ENCODE results near the gene NDFIP2. TPM values are rescaled to one million over a fixed set of nuclear protein-coding genes. Genes with fewer than 3 reads are reported as not detected.

The NDFIP2 gene
- polyA plus RNA-seq, 1 donor (not counting 4 experiments of a cell fraction or from before 2014, with no cell fraction given) = 244 TPM

- no peak overlapping the region for H3K27ac ChIP-seq (ENCODE audit: control insufficient read depth, insufficient read depth, low read length)
- no peak for FAIRE-seq
- H3K79me2 ChIP-seq (ENCODE audit: control insufficient read depth, insufficient read depth, low read length) = peaks cover 98% of the 10 kb centered on the region
- no peaks in the 10 kb centered on the region for H3K27me3 ChIP-seq (ENCODE audit: control insufficient read depth, extremely low read depth, insufficient read depth, low read length)
- no peak for DNase-seq (ENCODE audit: low read depth, low spot score)
- H3K9me3 ChIP-seq (ENCODE audit: control insufficient read depth, low read depth, low read length) = no peaks in the 10 kb centered on the region
- H3K4me1 ChIP-seq (ENCODE audit: control insufficient read depth, extremely low read depth, insufficient read depth, low read length) = peaks cover 32% of the 10 kb centered on the region
- no peak overlapping the region for H3K4me3 ChIP-seq (ENCODE audit: control insufficient read depth in 2 of 3, extremely low read depth in 1 of 3, insufficient read depth in 2 of 3, low read depth in 1 of 3, low read length in 3 of 3)
- no peak overlapping the region for H3K4me2 ChIP-seq (ENCODE audit: control insufficient read depth, extremely low read depth, insufficient read depth, low read depth, low read length)
- no peak for TF ChIP-seq EZH2 (IDR thresholded peaks at IDR 0.05; ENCODE audit: low read length)
- TF ChIP-seq, protein P1, sequence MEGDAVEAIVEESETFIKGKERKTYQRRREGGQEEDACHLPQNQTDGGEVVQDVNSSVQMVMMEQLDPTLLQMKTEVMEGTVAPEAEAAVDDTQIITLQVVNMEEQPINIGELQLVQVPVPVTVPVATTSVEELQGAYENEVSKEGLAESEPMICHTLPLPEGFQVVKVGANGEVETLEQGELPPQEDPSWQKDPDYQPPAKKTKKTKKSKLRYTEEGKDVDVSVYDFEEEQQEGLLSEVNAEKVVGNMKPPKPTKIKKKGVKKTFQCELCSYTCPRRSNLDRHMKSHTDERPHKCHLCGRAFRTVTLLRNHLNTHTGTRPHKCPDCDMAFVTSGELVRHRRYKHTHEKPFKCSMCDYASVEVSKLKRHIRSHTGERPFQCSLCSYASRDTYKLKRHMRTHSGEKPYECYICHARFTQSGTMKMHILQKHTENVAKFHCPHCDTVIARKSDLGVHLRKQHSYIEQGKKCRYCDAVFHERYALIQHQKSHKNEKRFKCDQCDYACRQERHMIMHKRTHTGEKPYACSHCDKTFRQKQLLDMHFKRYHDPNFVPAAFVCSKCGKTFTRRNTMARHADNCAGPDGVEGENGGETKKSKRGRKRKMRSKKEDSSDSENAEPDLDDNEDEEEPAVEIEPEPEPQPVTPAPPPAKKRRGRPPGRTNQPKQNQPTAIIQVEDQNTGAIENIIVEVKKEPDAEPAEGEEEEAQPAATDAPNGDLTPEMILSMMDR (optimal IDR thresholded peaks at IDR 0.05 in 1 of 3, IDR thresholded peaks at IDR 0.05 in 1 of 3, conservative IDR thresholded peaks at IDR 0.05 in 1 of 3; ENCODE audit: extremely low read depth in 1 of 3, insufficient read depth in 2 of 3, low read length in 3 of 3) = no peak
- dilution Hi-C loops (cut with MboI; ENCODE audit: extremely low pct_ligation_motif_present, low sequenced_read_pairs) = no loop called here
- no peaks in the 10 kb centered on the region for H3K9me1 ChIP-seq (ENCODE audit: control insufficient read depth, extremely low read depth, insufficient read depth, low read length)
- H3K9ac ChIP-seq (ENCODE audit: control insufficient read depth, extremely low read depth, insufficient read depth, low read length) = no peak overlapping the region
- H2AFZ ChIP-seq (ENCODE audit: control insufficient read depth, low read length) = no peak overlapping the region
- H3K36me3 ChIP-seq (ENCODE audit: control insufficient read depth in 2 of 2, extremely low read depth in 1 of 2, insufficient read depth in 2 of 2, low read length in 2 of 2) = peaks cover 9 to 24% of the 10 kb centered on the region in 2 experiments
- peaks cover 8% of the 10 kb centered on the region for H4K20me1 ChIP-seq (ENCODE audit: control insufficient read depth, extremely low read depth, insufficient read depth, low read length)
These were observed 47.8 kb downstream of the NDFIP2 start for GRCh38 chr13:79528759-79529191.

DNA sequence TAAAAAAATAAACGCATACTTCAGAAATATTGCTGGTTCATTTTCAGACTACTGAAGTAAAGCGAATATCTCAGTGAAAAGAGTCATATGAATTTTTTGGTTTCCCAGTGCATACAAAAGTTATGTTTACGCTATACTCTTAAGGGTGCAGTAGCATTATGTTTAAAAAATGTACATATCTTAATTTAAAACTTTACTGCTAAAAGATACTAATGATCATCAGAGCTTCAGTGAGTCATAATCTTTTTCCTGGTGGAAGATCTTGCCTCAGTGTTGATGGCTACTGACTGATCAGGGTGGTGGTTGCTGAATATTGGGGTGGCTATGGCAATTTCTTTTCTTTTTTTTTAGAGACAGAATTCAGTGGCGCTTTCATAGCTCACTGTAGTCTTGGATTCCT lies 48.9 kb downstream of the NDFIP2 start:
- Histone ChIP-seq H3K36me3 (ENCODE audit: control insufficient read depth in 2 of 2, extremely low read depth in 1 of 2, insufficient read depth in 2 of 2, low read length in 2 of 2) (peaks cover 8 to 22% of the 10 kb centered on the region in 2 experiments), H3K27me3 (ENCODE audit: control insufficient read depth, extremely low read depth, insufficient read depth, low read length) (no peaks in the 10 kb centered on the region), H3K4me1 (ENCODE audit: control insufficient read depth, extremely low read depth, insufficient read depth, low read length) (peaks cover 26% of the 10 kb centered on the region), H3K9me3 (ENCODE audit: control insufficient read depth, low read depth, low read length) (no peaks in the 10 kb centered on the region), H3K27ac (ENCODE audit: control insufficient read depth, insufficient read depth, low read length) (no peak overlapping the region), H3K79me2 (ENCODE audit: control insufficient read depth, insufficient read depth, low read length) (peaks cover 96% of the 10 kb centered on the region), H3K9me1 (ENCODE audit: control insufficient read depth, extremely low read depth, insufficient read depth, low read length) (no peaks in the 10 kb centered on the region), H4K20me1 (ENCODE audit: control insufficient read depth, extremely low read depth, insufficient read depth, low read length) (peaks cover 8% of the 10 kb centered on the region), H2AFZ (ENCODE audit: control insufficient read depth, low read length) (no peak overlapping the region), H3K9ac (ENCODE audit: control insufficient read depth, extremely low read depth, insufficient read depth, low read length) (no peak overlapping the region), H3K4me2 (ENCODE audit: control insufficient read depth, extremely low read depth, insufficient read depth, low read depth, low read length) (no peak overlapping the region), H3K4me3 (ENCODE audit: control insufficient read depth in 2 of 3, extremely low read depth in 1 of 3, insufficient read depth in 2 of 3, low read depth in 1 of 3, low read length in 3 of 3) (no peak overlapping the region)
- FAIRE-seq (no peak), DNase-seq (ENCODE audit: low read depth, low spot score) (no peak)
- no peak for TF ChIP-seq EZH2 (IDR thresholded peaks at IDR 0.05; ENCODE audit: low read length)
- TF ChIP-seq, protein P1 (optimal IDR thresholded peaks at IDR 0.05 in 1 of 3, IDR thresholded peaks at IDR 0.05 in 1 of 3, conservative IDR thresholded peaks at IDR 0.05 in 1 of 3; ENCODE audit: extremely low read depth in 1 of 3, insufficient read depth in 2 of 3, low read length in 3 of 3) = no peak
- dilution Hi-C loops (cut with MboI; ENCODE audit: extremely low pct_ligation_motif_present, low sequenced_read_pairs) = no loop called here
